B cell (primary cell): ENCODE measurements around the gene GPRASP1.
"Not testable (repeated sequence)": the region's sequence is repeated elsewhere in the genome, so short reads cannot be mapped to it uniquely, and the experiment has no call there.

Source experiments
- CTCF ChIP-seq: fragments of 200-600 bp; IDR thresholded peaks from one replicate; pipeline ENCODE4 v1.8.0; 2022; ENCODE audit warnings: antibody characterized with exemption, mild to moderate bottlenecking
- EZH2 ChIP-seq: IDR thresholded peaks from 2 replicates; pipeline ENCODE4 v1.6.1; 2012; ENCODE audit warnings: borderline replicate concordance, low read depth, mild to moderate bottlenecking, moderate library complexity, low read length; ENCODE audit not compliant: insufficient read depth, poor library complexity, severe bottlenecking

DNA sequence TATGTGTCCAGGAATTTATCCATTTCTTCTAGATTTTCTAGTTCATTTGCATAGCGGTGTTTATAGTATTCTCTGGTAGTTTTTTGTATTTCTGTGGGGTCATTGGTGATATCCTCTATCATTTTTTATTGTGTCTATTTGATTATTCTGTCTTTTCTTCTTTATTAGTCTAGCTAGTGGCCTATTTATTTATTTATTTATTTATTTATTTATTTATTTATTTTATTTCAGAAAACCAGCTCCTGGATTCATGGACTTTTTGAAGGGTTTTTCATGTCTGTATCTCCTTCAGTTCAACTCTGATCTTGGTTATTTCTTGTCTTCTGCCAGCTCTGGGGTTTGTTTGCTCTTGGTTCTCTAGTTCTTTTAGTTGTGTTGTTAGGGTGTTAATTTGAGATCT, 26.2 kb downstream of the GPRASP1 start:
- not testable (repeated sequence) for TF ChIP-seq CTCF, EZH2
